Endodermal cell (in vitro differentiated cells): Measurements from ENCODE around the gene ACAP2. TPM values are rescaled to one million over a fixed set of nuclear protein-coding genes. Genes with fewer than 3 reads are reported as not detected.

Source experiments
- DNase-seq: peaks from one replicate; pipeline ENCODE4 v3.0.0-alpha.2; 2017
- H3K27ac ChIP-seq: 2 replicates; pipeline ENCODE4 v1.5.1; 2013; ENCODE audit warnings: mild to moderate bottlenecking, low read depth, low read length, moderate library complexity
- H3K27me3 ChIP-seq: 2 replicates; pipeline ENCODE4 v1.6.1; 2013; ENCODE audit warnings: mild to moderate bottlenecking, low read length, moderate library complexity; ENCODE audit not compliant: insufficient read depth, control insufficient read depth, poor library complexity, severe bottlenecking
- H3K36me3 ChIP-seq: 2 replicates; pipeline ENCODE4 v1.7.0; 2013; ENCODE audit warnings: mild to moderate bottlenecking, low read length, moderate library complexity; ENCODE audit not compliant: control insufficient read depth, insufficient read depth
- H3K4me1 ChIP-seq: one replicate; pipeline ENCODE4 v1.7.0; 2013; ENCODE audit warnings: low read length; ENCODE audit not compliant: control insufficient read depth, insufficient read depth
- H3K4me3 ChIP-seq: 2 replicates; pipeline ENCODE4 v1.5.1; 2013; ENCODE audit warnings: mild to moderate bottlenecking, low read length, moderate library complexity
- H3K9ac ChIP-seq: 2 replicates; pipeline ENCODE4 v1.6.1; 2013; ENCODE audit warnings: mild to moderate bottlenecking, low read length, moderate library complexity; ENCODE audit not compliant: poor library complexity, severe bottlenecking; ENCODE audit errors: extremely low read depth
- H3K9me3 ChIP-seq: 2 replicates; pipeline ENCODE4 v1.6.1; 2013; ENCODE audit warnings: mild to moderate bottlenecking, low read length, moderate library complexity; ENCODE audit not compliant: control insufficient read depth
- H3K27ac Mint-ChIP-seq: 2 replicates; pipeline ENCODE4 v1.8.0; 2020; ENCODE audit warnings: mixed read lengths
- H3K27me3 Mint-ChIP-seq: 2 replicates; pipeline ENCODE4 v1.8.0; 2021; ENCODE audit warnings: mild to moderate bottlenecking, mixed read lengths; ENCODE audit not compliant: insufficient read depth
- H3K36me3 Mint-ChIP-seq: 2 replicates; pipeline ENCODE4 v1.8.0; 2020; ENCODE audit warnings: low read depth, mixed read lengths
- H3K4me1 Mint-ChIP-seq: 2 replicates; pipeline ENCODE4 v1.8.0; 2020; ENCODE audit warnings: mixed read lengths
- H3K4me3 Mint-ChIP-seq: 2 replicates; pipeline ENCODE4 v1.8.0; 2020; ENCODE audit warnings: mild to moderate bottlenecking, moderate library complexity, mixed read lengths
- H3K9me3 Mint-ChIP-seq: 2 replicates; pipeline ENCODE4 v1.8.0; 2020; ENCODE audit warnings: mild to moderate bottlenecking, mixed read lengths
- CTCF ChIP-seq: fragments of 200-600 bp; sonication (generic); conservative IDR thresholded peaks from 2 replicates; pipeline ENCODE4 v1.5.0; 2021; ENCODE audit warnings: antibody characterized with exemption, mild to moderate bottlenecking
- WGBS, 2 experiments: methylation state at CpG; one replicate each; pipeline versions ENCODE4 v1.1.5 to v1.1.7; 2013; ENCODE audit warnings: missing lambda C conversion rate in 2 of 2, mixed read lengths in 1 of 2; ENCODE audit not compliant: insufficient coverage in 1 of 2, insufficient read length in 1 of 2; 5-methylcytosine and 5-hydroxymethylcytosine counted together
- total RNA-seq, 2 donors: library from RNA; stranded (reverse); fragmentation: NEBNext Ultra II Directional in 1 of 2; extraction: Animal tissue kit (Norgen Biotek cat#: 25700) in 1 of 2; gene quantifications; 2 replicates in 1 of 2; 3 replicates in 1 of 2; pipeline ENCODE4 v1.2.1, GENCODE V29; 2021

ACAP2 gene
- total RNA-seq, 2 donors from 2014 or later = 61.9 to 70.5 TPM

GRCh38 chr3:195441476-195441991 lies 1.3 kb downstream of the ACAP2 start:
- 22 to 37% methylated on average over 8 to 13 of the region's 13 CpGs for WGBS, 2 experiments
- TF ChIP-seq CTCF = no peak
- Mint-ChIP-seq H3K9me3 (no peaks in the 10 kb centered on the region), H3K27ac (peak overlapping the region; percentile 91), H3K4me3 (peak overlapping the region; percentile 92), H3K27me3 (no peaks in the 10 kb centered on the region), H3K36me3 (no peaks in the 10 kb centered on the region), H3K4me1 (peaks cover 31% of the 10 kb centered on the region)
- no peaks in the 10 kb centered on the region for H3K9me3 ChIP-seq
- peak overlapping the region; percentile 72 for H3K9ac ChIP-seq
- H3K4me3 ChIP-seq = peak overlapping the region; percentile 91
- no peaks in the 10 kb centered on the region for H3K27me3 ChIP-seq
- peaks cover 3% of the 10 kb centered on the region for H3K4me1 ChIP-seq
- DNase-seq = no peak
- no peak overlapping the region for H3K27ac ChIP-seq
- no peaks in the 10 kb centered on the region for H3K36me3 ChIP-seq

GRCh38 chr3:195441051-195441450 lies 1.8 kb downstream of the ACAP2 start:
- no peaks in the 10 kb centered on the region for H3K36me3 Mint-ChIP-seq
- H3K4me3 Mint-ChIP-seq = peak overlapping the region; percentile 92
- peaks cover 27% of the 10 kb centered on the region for H3K4me1 Mint-ChIP-seq
- Histone ChIP-seq H3K36me3 (no peaks in the 10 kb centered on the region), H3K4me1 (peaks cover 3% of the 10 kb centered on the region), H3K9me3 (no peaks in the 10 kb centered on the region), H3K4me3 (peak overlapping the region; percentile 91), H3K27ac (no peak overlapping the region), H3K9ac (peak overlapping the region; percentile 72), H3K27me3 (no peaks in the 10 kb centered on the region)
- H3K27me3 Mint-ChIP-seq = no peaks in the 10 kb centered on the region
- no peak for DNase-seq
- WGBS, 2 experiments = 80 to 87% methylated on average over 2 of the region's 2 CpGs
- H3K27ac Mint-ChIP-seq = no peak overlapping the region
- no peaks in the 10 kb centered on the region for H3K9me3 Mint-ChIP-seq
- no peak for TF ChIP-seq CTCF

GRCh38 chr3:195440379-195440778 lies 2.4 kb downstream of the ACAP2 start:
- no peaks in the 10 kb centered on the region for H3K36me3 ChIP-seq
- Mint-ChIP-seq H3K9me3 (no peaks in the 10 kb centered on the region), H3K4me1 (peaks cover 22% of the 10 kb centered on the region), H3K4me3 (no peak overlapping the region), H3K27me3 (no peaks in the 10 kb centered on the region), H3K27ac (no peak overlapping the region), H3K36me3 (no peaks in the 10 kb centered on the region)
- H3K4me1 ChIP-seq = peaks cover 3% of the 10 kb centered on the region
- no peak overlapping the region for H3K9ac ChIP-seq
- H3K27ac ChIP-seq = no peak overlapping the region
- TF ChIP-seq CTCF = no peak
- WGBS, 2 experiments = 94% methylated on average over 1 of the region's 1 CpG; no CpG with 5 or more reads in 1 of the 2 experiments
- no peak for DNase-seq
- peak overlapping the region; percentile 91 for H3K4me3 ChIP-seq
- no peaks in the 10 kb centered on the region for H3K27me3 ChIP-seq
- no peaks in the 10 kb centered on the region for H3K9me3 ChIP-seq
